ENCODE measurements around the gene ME3.

- TF ChIP-seq REST (IDR thresholded peaks at IDR 0.05; ENCODE audit: insufficient read depth in 1 of 2, low read depth in 2 of 2, low read length in 2 of 2) (no peak), POLR2AphosphoS5 (IDR thresholded peaks at IDR 0.05; ENCODE audit: low read depth, low read length) (no peak), SIN3A (IDR thresholded peaks at IDR 0.05; ENCODE audit: borderline replicate concordance, insufficient read depth, low read length) (no peak), TAF1 (IDR thresholded peaks at IDR 0.05; ENCODE audit: borderline replicate concordance, insufficient read depth, low read length) (no peak)
Observed at GRCh38 chr11:86668929-86669328, 3.5 kb downstream of the ME3 start.

Data from PFSK-1 (cell line).